Measurements from ENCODE around the gene SARM1.

Gene SARM1

GRCh38 chr17:28369684-28370034 is 1.8 kb upstream of the SARM1 start:
- no peak for DNase-seq

- peak; percentile 23 to 33 for DNase-seq
Measured at GRCh38 chr17:28370035-28370743, 1.3 kb upstream of the SARM1 start, which contains the start of gene VTN. Gene VTN, minus strand, starts transcription at chr17:28370307. Its CDS starts 104 bp downstream, at chr17:28370203.

- no peak for DNase-seq
Measured at GRCh38 chr17:28370744-28371103, 770 bp upstream of the SARM1 start.

- no peak for DNase-seq
Measured at GRCh38 chr17:28372203-28372944, 880 bp downstream of the SARM1 start.

GRCh38 chr17:28372945-28373274 is 1.4 kb downstream of the SARM1 start:
- DNase-seq = no peak

GRCh38 chr17:28379814-28380801 is 8.6 kb downstream of the SARM1 start:
- no peak for DNase-seq

GRCh38 chr17:28381141-28381825 is 9.8 kb downstream of the SARM1 start:
- DNase-seq = no peak

GRCh38 chr17:28384281-28385036 is 13.0 kb downstream of the SARM1 start:
- no peak for DNase-seq

GRCh38 chr17:28385037-28385400 is 13.5 kb downstream of the SARM1 start:
- no peak for DNase-seq

- DNase-seq = no peak
Measured at GRCh38 chr17:28385406-28385805, 13.9 kb downstream of the SARM1 start.

GRCh38 chr17:28386391-28386790 is 14.9 kb downstream of the SARM1 start:
- DNase-seq = no peak

- DNase-seq = no peak
Measured at GRCh38 chr17:28388106-28388505, 16.6 kb downstream of the SARM1 start.

- no peak for DNase-seq
Measured at GRCh38 chr17:28390141-28390540, 18.6 kb downstream of the SARM1 start.

GRCh38 chr17:28390563-28390962 is 19.1 kb downstream of the SARM1 start:
- no peak for DNase-seq

- no peak for DNase-seq
Measured at GRCh38 chr17:28390984-28391383, 19.5 kb downstream of the SARM1 start.

- DNase-seq = no peak
Measured at GRCh38 chr17:28391401-28391800, 19.9 kb downstream of the SARM1 start.

GRCh38 chr17:28392491-28392890 is 21.0 kb downstream of the SARM1 start:
- DNase-seq = no peak

GRCh38 chr17:28394337-28395116 is 23.0 kb downstream of the SARM1 start:
- DNase-seq = no peak

GRCh38 chr17:28395426-28395825 is 23.9 kb downstream of the SARM1 start:
- DNase-seq = no peak

- DNase-seq = no peak
Measured at GRCh38 chr17:28395968-28396367, 24.5 kb downstream of the SARM1 start.

GRCh38 chr17:28396635-28397239 is 25.2 kb downstream of the SARM1 start:
- DNase-seq = no peak

All from AML-193 (cell line).